Endothelial cell (in vitro differentiated cells): ENCODE measurements around the gene SIMC1. TPM values are rescaled to one million over a fixed set of nuclear protein-coding genes. Genes with fewer than 3 reads are reported as not detected.
A peak's percentile ranks its signal among the peaks of the same experiment; 100 is the strongest.

ENCODE experiments used
- DNase-seq: peaks from one replicate; pipeline ENCODE4 v3.0.0; 2021; ENCODE audit warnings: low spot score
- H3K27ac Mint-ChIP-seq: one replicate; pipeline ENCODE4 v1.8.0; 2021; ENCODE audit warnings: mixed read lengths, inconsistent platforms; ENCODE audit not compliant: unreplicated experiment
- H3K27me3 Mint-ChIP-seq: one replicate; pipeline ENCODE4 v1.8.0; 2021; ENCODE audit warnings: mild to moderate bottlenecking, moderate library complexity, mixed read lengths, inconsistent platforms; ENCODE audit not compliant: unreplicated experiment
- H3K36me3 Mint-ChIP-seq: one replicate; pipeline ENCODE4 v1.8.0; 2021; ENCODE audit warnings: mild to moderate bottlenecking, low read depth, mixed read lengths, inconsistent platforms; ENCODE audit not compliant: unreplicated experiment
- H3K4me1 Mint-ChIP-seq: one replicate; pipeline ENCODE4 v1.8.0; 2021; ENCODE audit warnings: mild to moderate bottlenecking, mixed read lengths, inconsistent platforms; ENCODE audit not compliant: unreplicated experiment
- H3K4me3 Mint-ChIP-seq: one replicate; pipeline ENCODE4 v1.8.0; 2021; ENCODE audit warnings: mild to moderate bottlenecking, mixed read lengths, inconsistent platforms; ENCODE audit not compliant: unreplicated experiment
- H3K9me3 Mint-ChIP-seq: one replicate; pipeline ENCODE4 v1.8.0; 2021; ENCODE audit warnings: mixed read lengths, inconsistent platforms; ENCODE audit not compliant: unreplicated experiment
- total RNA-seq: library from RNA; stranded (reverse); fragmentation: NEBNext Ultra II Directional; extraction: Animal tissue kit (Norgen Biotek cat#: 25700); gene quantifications from one replicate; pipeline ENCODE4 v1.2.1, GENCODE V29; 2021; ENCODE audit not compliant: unreplicated experiment
- TF ChIP-seq, protein P1 (sequence below): fragments of 200-600 bp; sonication (generic); IDR thresholded peaks from one replicate; pipeline ENCODE4 v1.5.0; 2021; ENCODE audit warnings: antibody characterized with exemption; ENCODE audit not compliant: unreplicated experiment

SIMC1 gene
- total RNA-seq, 1 donor from 2014 or later: 17.5 TPM

DNA sequence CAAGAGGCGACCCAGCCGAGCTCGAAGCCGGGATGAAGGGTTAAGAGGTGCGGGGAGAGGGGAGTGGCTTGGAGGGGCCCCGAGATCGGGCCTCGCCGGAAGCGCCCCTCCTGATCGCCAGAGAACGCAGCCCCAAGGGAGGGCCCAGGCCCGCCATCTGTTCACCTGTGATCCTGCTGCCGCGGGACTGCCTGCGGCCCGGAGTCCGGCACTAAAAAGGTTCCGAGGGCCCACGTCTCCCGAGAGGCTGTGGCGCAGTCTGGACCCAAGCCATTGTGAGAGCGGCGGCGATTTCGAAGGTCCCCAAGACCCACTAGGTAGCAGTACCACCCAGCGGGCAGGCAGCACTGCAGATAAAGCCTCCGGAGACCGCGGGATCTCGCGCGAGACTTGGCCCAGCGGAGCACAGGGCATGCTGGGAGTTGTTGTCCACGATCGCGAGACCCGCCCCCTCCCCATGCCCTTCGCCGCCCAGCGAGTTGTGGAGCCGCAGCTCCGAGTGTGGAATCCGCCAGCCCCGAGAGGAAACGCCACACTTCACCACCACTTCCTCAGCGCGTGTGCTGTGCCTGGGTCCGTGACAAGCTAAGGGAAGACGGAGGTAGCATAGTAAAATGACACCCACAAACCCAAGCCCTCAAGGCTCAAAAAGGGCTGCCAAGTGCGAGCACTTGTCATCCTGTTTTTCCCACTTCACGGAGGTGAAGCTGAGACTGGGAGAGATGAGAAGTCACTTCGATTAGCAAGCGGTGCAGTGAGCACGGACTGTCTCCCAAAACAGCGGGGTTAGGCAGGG, 123.4 kb downstream of the SIMC1 start, which contains the start of gene KIAA1191:
KIAA1191 (minus strand) TSS at position 328 of the 796 bp plus-strand sequence. CDS start 2,256 bp downstream, outside the sequence.
- peaks cover 9% of the 10 kb centered on the region for H3K27me3 Mint-ChIP-seq
- DNase-seq: peak; percentile 91
- peak within 1 kb of the TSS; percentile 97 for H3K4me3 Mint-ChIP-seq
- no peaks in the 10 kb centered on the region for H3K9me3 Mint-ChIP-seq
- peaks cover 13% of the 10 kb centered on the region for H3K36me3 Mint-ChIP-seq
- H3K4me1 Mint-ChIP-seq: peaks cover 8% of the 10 kb centered on the region
- TF ChIP-seq, protein P1, sequence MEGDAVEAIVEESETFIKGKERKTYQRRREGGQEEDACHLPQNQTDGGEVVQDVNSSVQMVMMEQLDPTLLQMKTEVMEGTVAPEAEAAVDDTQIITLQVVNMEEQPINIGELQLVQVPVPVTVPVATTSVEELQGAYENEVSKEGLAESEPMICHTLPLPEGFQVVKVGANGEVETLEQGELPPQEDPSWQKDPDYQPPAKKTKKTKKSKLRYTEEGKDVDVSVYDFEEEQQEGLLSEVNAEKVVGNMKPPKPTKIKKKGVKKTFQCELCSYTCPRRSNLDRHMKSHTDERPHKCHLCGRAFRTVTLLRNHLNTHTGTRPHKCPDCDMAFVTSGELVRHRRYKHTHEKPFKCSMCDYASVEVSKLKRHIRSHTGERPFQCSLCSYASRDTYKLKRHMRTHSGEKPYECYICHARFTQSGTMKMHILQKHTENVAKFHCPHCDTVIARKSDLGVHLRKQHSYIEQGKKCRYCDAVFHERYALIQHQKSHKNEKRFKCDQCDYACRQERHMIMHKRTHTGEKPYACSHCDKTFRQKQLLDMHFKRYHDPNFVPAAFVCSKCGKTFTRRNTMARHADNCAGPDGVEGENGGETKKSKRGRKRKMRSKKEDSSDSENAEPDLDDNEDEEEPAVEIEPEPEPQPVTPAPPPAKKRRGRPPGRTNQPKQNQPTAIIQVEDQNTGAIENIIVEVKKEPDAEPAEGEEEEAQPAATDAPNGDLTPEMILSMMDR: no peak
- peak within 1 kb of the TSS; percentile 87 for H3K27ac Mint-ChIP-seq

DNA sequence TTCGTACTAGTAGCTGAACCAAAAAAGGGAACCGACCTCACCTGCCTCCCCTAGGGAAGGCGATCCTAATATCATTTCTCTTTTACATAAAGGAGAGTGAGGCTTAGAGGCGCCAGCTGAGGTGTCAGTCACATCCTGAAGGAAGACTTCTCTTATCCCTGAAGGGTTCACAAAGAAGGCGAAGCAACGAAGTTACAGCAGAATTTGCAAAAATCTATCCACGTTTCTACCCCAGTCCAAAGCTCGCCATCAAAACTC, 123.9 kb downstream of the SIMC1 start:
- H3K27ac Mint-ChIP-seq: no peak overlapping the region
- no peaks in the 10 kb centered on the region for H3K9me3 Mint-ChIP-seq
- peak overlapping the region; percentile 97 for H3K4me3 Mint-ChIP-seq
- H3K36me3 Mint-ChIP-seq: peaks cover 14% of the 10 kb centered on the region
- H3K4me1 Mint-ChIP-seq: peaks cover 8% of the 10 kb centered on the region
- TF ChIP-seq, protein P1: no peak
- peaks cover 12% of the 10 kb centered on the region for H3K27me3 Mint-ChIP-seq
- DNase-seq: no peak

DNA sequence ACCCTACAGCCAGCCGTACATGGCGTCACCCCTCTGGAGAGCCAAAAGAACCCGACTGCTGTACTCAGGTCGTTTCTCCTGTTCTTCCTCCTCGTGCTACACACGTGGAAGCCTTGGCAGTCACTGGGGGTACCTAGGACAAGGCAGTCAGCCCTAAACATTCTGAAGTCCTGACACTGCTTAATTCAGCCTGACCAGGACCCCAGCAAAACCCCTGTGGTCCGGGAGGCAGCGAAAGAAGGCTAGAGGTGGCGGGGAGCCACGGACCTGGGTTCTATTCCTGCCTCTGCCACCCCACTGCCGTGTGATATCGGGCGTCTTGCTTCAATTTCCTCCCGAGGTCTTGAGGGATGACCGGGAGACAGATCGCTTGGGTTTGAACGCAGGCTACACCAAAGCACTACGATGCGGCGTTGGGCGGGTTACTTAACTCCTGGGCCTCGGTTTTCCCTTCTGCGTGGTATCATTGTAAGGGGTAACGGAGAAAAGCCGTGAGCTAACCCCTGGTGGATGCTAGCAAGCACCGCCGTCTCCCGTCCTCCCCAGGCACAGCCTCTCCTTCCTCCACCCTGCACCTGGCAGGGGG, 126.6 kb downstream of the SIMC1 start:
- no peak for DNase-seq
- peak overlapping the region; percentile 80 for H3K4me3 Mint-ChIP-seq

DNA sequence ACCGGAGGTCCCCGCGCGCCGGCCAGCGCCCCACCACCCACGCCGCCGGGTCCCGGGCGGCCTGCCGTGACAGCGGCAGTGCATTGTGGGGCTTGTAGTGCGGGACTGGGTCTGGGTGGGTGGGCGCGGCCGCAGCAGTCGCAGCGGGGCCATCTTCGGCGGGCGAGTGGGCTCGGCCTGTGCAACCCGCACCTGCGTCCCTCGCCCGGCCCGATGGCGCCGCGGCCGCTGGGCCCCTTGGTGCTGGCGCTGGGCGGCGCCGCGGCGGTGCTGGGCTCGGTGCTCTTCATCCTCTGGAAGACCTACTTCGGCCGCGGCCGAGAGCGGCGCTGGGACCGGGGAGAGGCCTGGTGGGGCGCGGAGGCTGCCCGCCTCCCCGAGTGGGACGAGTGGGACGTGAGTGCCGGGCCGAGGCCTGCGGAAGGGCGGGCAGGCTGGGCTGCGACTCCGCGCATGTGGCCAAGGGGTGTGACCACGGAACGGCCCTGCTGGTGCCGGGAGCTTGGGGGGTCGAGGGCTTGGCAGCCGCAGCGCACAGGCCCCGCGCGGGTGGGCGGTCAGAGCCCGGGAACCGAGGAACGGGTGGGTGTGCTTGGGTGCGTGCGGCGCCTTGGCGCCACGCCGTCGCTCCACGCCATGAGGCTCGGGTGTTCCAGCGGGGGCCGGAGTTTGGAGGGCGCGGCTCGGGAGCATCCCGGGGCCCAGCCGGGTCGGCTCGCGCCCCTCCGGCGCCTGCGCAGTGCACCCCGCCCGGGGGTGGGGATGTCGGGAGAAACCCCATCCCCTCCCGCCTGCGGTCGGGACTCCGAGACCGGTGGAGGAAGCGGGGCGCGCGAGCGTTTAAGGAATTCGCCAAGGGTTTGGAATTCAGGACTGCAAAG, 127.4 kb downstream of the SIMC1 start, which contains the start of gene ARL10:
ARL10 (plus strand) TSS at position 137 of the 881 bp plus-strand sequence; CDS start at position 214, 77 bp downstream.
- peaks cover 3% of the 10 kb centered on the region for H3K4me1 Mint-ChIP-seq
- TF ChIP-seq, protein P1: no peak
- DNase-seq: peak; percentile 36
- H3K27me3 Mint-ChIP-seq: peaks cover 14% of the 10 kb centered on the region
- H3K4me3 Mint-ChIP-seq: peak within 1 kb of the TSS; percentile 80
- H3K27ac Mint-ChIP-seq: no peak within 1 kb of the TSS
- H3K36me3 Mint-ChIP-seq: peaks cover 17% of the 10 kb centered on the region
- H3K9me3 Mint-ChIP-seq: no peaks in the 10 kb centered on the region

More for the DNA sequence above, 126.6 kb downstream of the SIMC1 start:
- no peak overlapping the region for H3K27ac Mint-ChIP-seq
- TF ChIP-seq, protein P1: no peak
- peaks cover 14% of the 10 kb centered on the region for H3K27me3 Mint-ChIP-seq
- H3K36me3 Mint-ChIP-seq: peaks cover 17% of the 10 kb centered on the region
- peaks cover 3% of the 10 kb centered on the region for H3K4me1 Mint-ChIP-seq
- no peaks in the 10 kb centered on the region for H3K9me3 Mint-ChIP-seq
